Left lobe of liver (tissue), 2 donors: ENCODE results near the gene SLC25A22. TPM values are rescaled to one million over a fixed set of nuclear protein-coding genes. Genes with fewer than 3 reads are reported as not detected.

Source experiments
- ATAC-seq: fragments of 200-7000 bp; cut with Tn5 transposase; one replicate; pipeline ENCODE4 v1.9.1; 2020; ENCODE audit warnings: mild to moderate bottlenecking, moderate library complexity
- DNase-seq: peaks from one replicate; pipeline ENCODE4 v3.0.0-alpha.2; 2020; ENCODE audit warnings: low spot score
- total RNA-seq: library from RNA; stranded (reverse); gene quantifications from one replicate; pipeline ENCODE4 v1.2.1, GENCODE V29; 2021
- donor health status: DM: no; HTN: no; CAD: no; lungs with moderate emphysema.
- donor health status: DM: no; HTN: yes; CAD: no.

SLC25A22 gene
- total RNA-seq, 1 donor from 2014 or later: 51.4 TPM

GRCh38 chr11:824292-824880 lies 26.3 kb upstream of the SLC25A22 start:
- ATAC-seq (peak; percentile 1), DNase-seq (no peak)

GRCh38 chr11:823441-824291 lies 25.6 kb upstream of the SLC25A22 start:
- no peak for ATAC-seq

DNA sequence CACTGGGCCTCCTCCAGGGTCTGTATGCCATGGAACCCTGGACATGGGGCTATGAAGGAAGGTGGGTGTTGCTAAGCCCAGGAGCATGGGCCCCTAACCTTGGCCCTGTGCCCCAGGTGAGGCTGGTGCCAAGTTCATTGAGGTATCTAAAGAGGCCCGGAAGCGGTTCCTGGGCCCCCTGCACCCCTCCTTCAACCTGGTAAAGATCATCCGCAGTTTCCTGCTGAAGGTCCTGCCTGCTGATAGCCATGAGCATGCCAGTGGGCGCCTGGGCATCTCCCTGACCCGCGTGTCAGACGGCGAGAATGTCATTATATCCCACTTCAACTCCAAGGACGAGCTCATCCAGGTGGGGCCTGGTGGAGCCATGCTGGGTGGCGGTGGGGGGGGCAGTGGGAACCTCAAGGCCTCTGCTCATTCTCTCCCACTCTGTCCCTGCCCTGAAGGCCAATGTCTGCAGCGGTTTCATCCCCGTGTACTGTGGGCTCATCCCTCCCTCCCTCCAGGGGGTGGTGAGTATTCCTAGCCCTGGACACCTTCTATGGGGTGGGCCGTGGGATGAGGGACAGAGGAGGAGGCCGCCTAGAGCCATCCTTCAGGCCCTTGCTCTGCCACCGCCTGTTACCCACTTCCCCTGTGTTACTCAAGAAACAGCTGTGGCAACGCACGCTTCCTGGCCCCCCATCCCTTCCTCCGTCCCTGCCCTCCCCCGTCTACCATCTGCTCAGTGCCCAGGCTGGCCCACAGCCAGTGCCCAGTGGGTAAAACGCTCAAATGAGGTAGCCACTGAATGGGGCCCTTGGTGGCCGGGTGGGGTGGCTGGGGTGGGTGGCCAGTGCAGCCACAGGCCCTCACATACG lies 23.7 kb upstream of the SLC25A22 start:
- ATAC-seq: no peak

More at GRCh38 chr11:823441-824291, 25.6 kb upstream of the SLC25A22 start:
- no peak for DNase-seq

GRCh38 chr11:820655-821511 lies 22.8 kb upstream of the SLC25A22 start:
- ATAC-seq: peak; percentile 57

More for the DNA sequence above, 23.7 kb upstream of the SLC25A22 start:
- no peak for DNase-seq

GRCh38 chr11:819943-820649 lies 22.0 kb upstream of the SLC25A22 start:
- DNase-seq (peak; percentile 98), ATAC-seq (peak; percentile 70)

More at GRCh38 chr11:820655-821511, 22.8 kb upstream of the SLC25A22 start:
- DNase-seq: peak; percentile 98

DNA sequence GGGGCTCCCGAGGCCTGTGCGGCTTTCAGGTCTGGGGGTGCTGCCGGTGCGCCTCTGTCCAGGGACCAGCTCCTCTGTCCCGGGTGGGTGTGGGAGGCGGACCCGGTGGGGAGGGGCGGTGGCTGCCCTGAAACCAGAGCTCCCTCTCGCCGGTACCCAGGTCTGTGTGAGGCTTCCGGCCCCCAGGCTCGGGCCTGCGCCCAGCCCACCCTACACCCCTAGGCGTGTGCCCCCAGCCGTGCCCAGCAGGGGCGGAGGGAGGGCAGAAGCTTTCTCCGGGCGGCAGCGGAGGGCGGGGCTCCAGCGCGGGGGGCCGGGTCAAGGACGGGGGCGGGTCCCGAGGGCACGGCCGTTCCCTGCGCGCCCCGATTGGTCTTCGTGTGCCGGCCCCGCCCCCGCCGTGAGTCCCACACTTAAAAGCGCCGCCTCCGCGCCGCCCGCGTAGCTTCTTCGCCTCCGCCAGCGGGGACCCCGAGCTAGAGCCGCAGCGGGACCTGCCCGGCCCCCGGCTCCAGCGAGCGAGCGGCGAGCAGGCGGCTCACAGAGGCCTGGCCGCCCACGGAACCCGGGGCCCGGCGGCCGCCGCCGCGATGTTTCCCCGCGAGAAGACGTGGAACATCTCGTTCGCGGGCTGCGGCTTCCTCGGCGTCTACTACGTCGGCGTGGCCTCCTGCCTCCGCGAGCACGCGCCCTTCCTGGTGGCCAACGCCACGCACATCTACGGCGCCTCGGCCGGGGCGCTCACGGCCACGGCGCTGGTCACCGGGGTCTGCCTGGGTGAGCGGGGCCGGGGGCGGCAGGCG lies 21.2 kb upstream of the SLC25A22 start:
- DNase-seq (peak; percentile 94), ATAC-seq (peak; percentile 77)

GRCh38 chr11:818396-819128 lies 20.5 kb upstream of the SLC25A22 start, which contains the start of gene PNPLA2:
TSS of gene PNPLA2 (plus strand) at chr11:818914. CDS start at chr11:819719, 805 bp downstream.
- ATAC-seq (no peak), DNase-seq (no peak)

DNA sequence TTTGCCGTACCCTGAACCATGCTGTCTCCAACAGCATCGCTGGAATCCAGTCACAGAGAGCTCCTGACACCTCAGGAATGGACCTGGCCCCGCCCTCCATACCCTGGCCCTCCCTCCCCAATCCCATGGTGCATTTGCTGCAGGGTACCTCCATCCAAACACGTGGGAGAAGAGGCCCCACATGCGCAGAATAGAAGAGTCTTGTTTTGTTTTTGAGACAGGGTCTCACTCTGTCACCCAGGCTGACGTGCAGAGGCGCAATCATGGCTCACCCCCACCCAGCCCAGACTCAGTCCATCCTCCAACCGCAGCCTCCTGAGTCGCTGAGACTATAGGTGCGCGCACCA lies 18.3 kb upstream of the SLC25A22 start:
- DNase-seq (no peak), ATAC-seq (no peak)

- ATAC-seq: no peak
Observed at GRCh38 chr11:815675-816432, 17.8 kb upstream of the SLC25A22 start.

DNA sequence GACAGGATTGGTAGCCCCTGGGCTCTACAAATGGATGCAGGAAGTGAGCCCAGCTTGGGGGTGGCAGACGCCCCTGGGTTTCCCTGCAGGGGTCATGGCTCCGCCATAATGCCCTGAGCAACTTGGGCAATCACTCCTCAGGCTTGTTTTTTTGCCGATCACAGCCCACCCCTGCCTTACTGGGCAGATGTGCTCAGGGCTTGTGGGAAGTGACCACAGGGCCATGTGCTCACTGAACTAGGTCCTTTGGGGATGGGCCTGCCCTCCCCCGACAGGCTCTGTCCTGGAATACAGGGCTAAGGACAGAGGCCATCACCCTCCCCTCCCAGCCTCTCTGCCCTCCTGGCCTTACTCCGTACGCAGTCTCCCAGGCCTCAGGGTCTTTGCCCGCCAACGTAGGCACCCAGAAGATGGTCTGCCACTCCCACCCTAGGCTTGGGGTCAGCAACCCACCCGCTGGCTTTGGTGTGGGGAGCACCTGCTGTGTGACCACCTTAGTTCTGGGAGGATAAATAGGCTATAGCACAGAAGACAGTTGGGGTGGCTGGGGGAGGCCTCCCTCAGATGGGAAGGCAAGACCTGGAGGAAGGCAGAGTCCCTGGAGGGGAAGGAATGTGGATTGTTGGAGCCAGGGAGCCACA lies 15.5 kb upstream of the SLC25A22 start:
- DNase-seq (no peak), ATAC-seq (no peak)

More at GRCh38 chr11:815675-816432, 17.8 kb upstream of the SLC25A22 start:
- DNase-seq: no peak

DNA sequence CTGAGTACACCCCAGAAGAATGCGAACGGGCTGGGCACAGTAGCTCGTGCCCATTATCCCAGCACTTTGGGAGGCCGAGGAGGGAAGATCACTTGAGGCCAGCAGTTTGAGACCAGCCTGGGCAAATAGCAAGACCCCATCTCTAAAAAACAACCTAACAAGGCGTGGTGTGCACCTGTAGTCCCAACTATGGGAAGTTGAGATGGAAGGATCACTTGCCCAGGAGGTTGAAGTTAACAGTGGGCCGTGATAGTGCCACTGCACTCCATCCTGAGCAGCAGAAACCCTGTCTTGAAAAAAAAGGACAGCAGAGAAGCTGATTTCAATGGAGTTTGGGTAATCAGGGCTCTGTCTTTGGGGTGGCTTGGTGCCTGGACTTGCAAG lies 15.0 kb upstream of the SLC25A22 start:
- DNase-seq (no peak), ATAC-seq (no peak)

- DNase-seq (no peak), ATAC-seq (no peak)
Observed at GRCh38 chr11:812390-812789, 14.3 kb upstream of the SLC25A22 start.

- ATAC-seq: no peak
- no peak for DNase-seq
Observed at GRCh38 chr11:811446-812245, 13.6 kb upstream of the SLC25A22 start.

DNA sequence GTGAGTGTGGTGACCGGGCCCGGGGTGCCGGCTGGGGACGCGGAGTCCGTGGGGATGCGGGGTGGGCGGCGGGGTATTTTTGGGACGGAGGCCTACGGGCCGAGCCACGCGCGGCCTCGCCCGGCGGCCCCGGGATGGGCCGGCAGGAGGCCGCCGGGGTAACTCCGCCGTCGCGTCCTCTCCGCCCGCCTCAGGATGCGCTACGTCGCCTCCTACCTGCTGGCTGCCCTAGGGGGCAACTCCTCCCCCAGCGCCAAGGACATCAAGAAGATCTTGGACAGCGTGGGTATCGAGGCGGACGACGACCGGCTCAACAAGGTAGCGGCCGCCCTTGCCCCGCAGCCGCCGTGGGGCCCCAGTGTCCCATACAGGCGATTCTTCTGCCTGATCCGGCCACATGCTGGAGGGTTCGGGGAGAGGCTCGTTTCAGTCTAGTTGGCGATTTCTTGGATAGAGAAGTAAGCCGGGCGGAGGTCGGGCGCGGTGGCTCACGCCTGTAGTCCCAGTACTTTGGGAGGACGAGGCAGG lies 12.0 kb upstream of the SLC25A22 start:
- ATAC-seq (peak; percentile 4), DNase-seq (no peak)

GRCh38 chr11:809287-810039 lies 11.4 kb upstream of the SLC25A22 start, which contains the start of gene RPLP2:
TSS of gene RPLP2 (plus strand) at chr11:809967. CDS start at chr11:810235, 268 bp downstream.
- peak; percentile 85 for ATAC-seq

More at GRCh38 chr11:809287-810039, 11.4 kb upstream of the SLC25A22 start, which contains the start of gene RPLP2:
- peak; percentile 98 for DNase-seq
